Activated T-helper 17 cell treated with anti-CD3 and anti-CD28 coated beads, Interleukin-2, amount 50 U/mL, for 72 hours (primary cell): ENCODE measurements around the gene CDC14A. TPM values are rescaled to one million over a fixed set of nuclear protein-coding genes. Genes with fewer than 3 reads are reported as not detected.

Experiments
- ATAC-seq: fragments of 150-1000 bp; cut with Tn5 transposase; replicated peaks from 2 replicates; pipeline ENCODE4 v1.10.0; 2021; ENCODE audit warnings: mild to moderate bottlenecking, moderate library complexity
- H3K27ac Mint-ChIP-seq: one replicate; pipeline ENCODE4 v1.8.0; 2022; ENCODE audit warnings: mixed read lengths
- H3K27me3 Mint-ChIP-seq: one replicate; pipeline ENCODE4 v1.8.0; 2022; ENCODE audit warnings: mixed read lengths
- H3K36me3 Mint-ChIP-seq: one replicate; pipeline ENCODE4 v1.8.0; 2022; ENCODE audit warnings: low read depth, mild to moderate bottlenecking, mixed read lengths
- H3K4me1 Mint-ChIP-seq: one replicate; pipeline ENCODE4 v1.8.0; 2022; ENCODE audit warnings: mixed read lengths
- H3K4me3 Mint-ChIP-seq: one replicate; pipeline ENCODE4 v1.8.0; 2022; ENCODE audit warnings: mild to moderate bottlenecking, mixed read lengths
- H3K9me3 Mint-ChIP-seq: one replicate; pipeline ENCODE4 v1.8.0; 2022; ENCODE audit warnings: mixed read lengths
- total RNA-seq, 2 donors: library from RNA; stranded (reverse); gene quantifications; one replicate each; pipeline ENCODE4 v1.2.3, GENCODE V29; 2022

Gene CDC14A
- total RNA-seq, 2 donors from 2014 or later: 21.0 to 31.0 TPM

- H3K27ac Mint-ChIP-seq: peak overlapping the region; percentile 77
- no peaks in the 10 kb centered on the region for H3K27me3 Mint-ChIP-seq
- no peaks in the 10 kb centered on the region for H3K9me3 Mint-ChIP-seq
- peak overlapping the region; percentile 66 for H3K4me3 Mint-ChIP-seq
- peaks cover 25% of the 10 kb centered on the region for H3K4me1 Mint-ChIP-seq
- peaks cover 76% of the 10 kb centered on the region for H3K36me3 Mint-ChIP-seq
- peak; percentile 78 for ATAC-seq
These were observed 111.6 kb downstream of the CDC14A start for GRCh38 chr1:100463791-100464424.

GRCh38 chr1:100469578-100469977 is 117.3 kb downstream of the CDC14A start:
- ATAC-seq: no peak
- Mint-ChIP-seq H3K27me3 (no peaks in the 10 kb centered on the region), H3K36me3 (peaks cover 90% of the 10 kb centered on the region), H3K27ac (no peak overlapping the region), H3K4me3 (no peak overlapping the region), H3K9me3 (no peaks in the 10 kb centered on the region), H3K4me1 (peaks cover 15% of the 10 kb centered on the region)

GRCh38 chr1:100474834-100475233 is 122.5 kb downstream of the CDC14A start:
- H3K4me1 Mint-ChIP-seq: peaks cover 8% of the 10 kb centered on the region
- H3K4me3 Mint-ChIP-seq: no peak overlapping the region
- peaks cover 78% of the 10 kb centered on the region for H3K36me3 Mint-ChIP-seq
- H3K27me3 Mint-ChIP-seq: no peaks in the 10 kb centered on the region
- peak overlapping the region; percentile 65 for H3K27ac Mint-ChIP-seq
- ATAC-seq: no peak
- no peaks in the 10 kb centered on the region for H3K9me3 Mint-ChIP-seq

GRCh38 chr1:100476735-100477290 is 124.5 kb downstream of the CDC14A start:
- Mint-ChIP-seq H3K4me1 (peaks cover 6% of the 10 kb centered on the region), H3K27me3 (no peaks in the 10 kb centered on the region), H3K27ac (no peak overlapping the region), H3K4me3 (no peak overlapping the region), H3K9me3 (no peaks in the 10 kb centered on the region), H3K36me3 (peaks cover 81% of the 10 kb centered on the region)
- no peak for ATAC-seq

GRCh38 chr1:100478816-100479215 is 126.5 kb downstream of the CDC14A start:
- Mint-ChIP-seq H3K4me1 (peaks cover 4% of the 10 kb centered on the region), H3K4me3 (no peak overlapping the region), H3K9me3 (no peaks in the 10 kb centered on the region), H3K36me3 (peaks cover 83% of the 10 kb centered on the region), H3K27ac (peak overlapping the region; percentile 64), H3K27me3 (no peaks in the 10 kb centered on the region)
- no peak for ATAC-seq

GRCh38 chr1:100479620-100480338 is 127.5 kb downstream of the CDC14A start:
- ATAC-seq: no peak
- Mint-ChIP-seq H3K36me3 (peaks cover 83% of the 10 kb centered on the region), H3K4me1 (peaks cover 4% of the 10 kb centered on the region), H3K27me3 (no peaks in the 10 kb centered on the region), H3K4me3 (no peak overlapping the region), H3K27ac (no peak overlapping the region), H3K9me3 (no peaks in the 10 kb centered on the region)

GRCh38 chr1:100481303-100481702 is 129.0 kb downstream of the CDC14A start:
- Mint-ChIP-seq H3K27ac (peak overlapping the region; percentile 26), H3K9me3 (no peaks in the 10 kb centered on the region), H3K4me3 (no peak overlapping the region), H3K4me1 (peaks cover 4% of the 10 kb centered on the region), H3K36me3 (peaks cover 86% of the 10 kb centered on the region), H3K27me3 (no peaks in the 10 kb centered on the region)
- no peak for ATAC-seq

- Mint-ChIP-seq H3K4me1 (peaks cover 4% of the 10 kb centered on the region), H3K27ac (no peak overlapping the region), H3K36me3 (peaks cover 88% of the 10 kb centered on the region), H3K27me3 (no peaks in the 10 kb centered on the region), H3K4me3 (no peak overlapping the region), H3K9me3 (no peaks in the 10 kb centered on the region)
- ATAC-seq: no peak
These were observed 129.9 kb downstream of the CDC14A start for GRCh38 chr1:100482167-100482566.

- peaks cover 4% of the 10 kb centered on the region for H3K4me1 Mint-ChIP-seq
These were observed 130.4 kb downstream of the CDC14A start for GRCh38 chr1:100482748-100483147.

GRCh38 chr1:100483230-100483629 is 130.9 kb downstream of the CDC14A start:
- no peak for ATAC-seq
- Mint-ChIP-seq H3K9me3 (no peaks in the 10 kb centered on the region), H3K27me3 (no peaks in the 10 kb centered on the region), H3K36me3 (peaks cover 85% of the 10 kb centered on the region), H3K4me1 (peaks cover 4% of the 10 kb centered on the region), H3K27ac (no peak overlapping the region), H3K4me3 (no peak overlapping the region)

More at GRCh38 chr1:100482748-100483147, 130.4 kb downstream of the CDC14A start:
- Mint-ChIP-seq H3K27ac (no peak overlapping the region), H3K27me3 (no peaks in the 10 kb centered on the region), H3K9me3 (no peaks in the 10 kb centered on the region), H3K4me3 (no peak overlapping the region), H3K36me3 (peaks cover 87% of the 10 kb centered on the region)
- ATAC-seq: no peak

- Mint-ChIP-seq H3K9me3 (no peaks in the 10 kb centered on the region), H3K4me3 (no peak overlapping the region), H3K27me3 (no peaks in the 10 kb centered on the region), H3K27ac (peak overlapping the region; percentile 64), H3K36me3 (peaks cover 83% of the 10 kb centered on the region), H3K4me1 (no peaks in the 10 kb centered on the region)
- ATAC-seq: no peak
These were observed 133.6 kb downstream of the CDC14A start for GRCh38 chr1:100485855-100486258.

- H3K27ac Mint-ChIP-seq: peak overlapping the region; percentile 49
- H3K36me3 Mint-ChIP-seq: peaks cover 75% of the 10 kb centered on the region
- H3K9me3 Mint-ChIP-seq: no peaks in the 10 kb centered on the region
- H3K4me3 Mint-ChIP-seq: no peak overlapping the region
- no peak for ATAC-seq
- no peaks in the 10 kb centered on the region for H3K27me3 Mint-ChIP-seq
- peaks cover 11% of the 10 kb centered on the region for H3K4me1 Mint-ChIP-seq
These were observed 142.2 kb downstream of the CDC14A start for GRCh38 chr1:100494393-100495084.

GRCh38 chr1:100496896-100497295 is 144.6 kb downstream of the CDC14A start:
- peak overlapping the region; percentile 49 for H3K27ac Mint-ChIP-seq
- H3K4me1 Mint-ChIP-seq: peaks cover 11% of the 10 kb centered on the region
- ATAC-seq: no peak
- no peaks in the 10 kb centered on the region for H3K9me3 Mint-ChIP-seq
- no peaks in the 10 kb centered on the region for H3K27me3 Mint-ChIP-seq
- H3K4me3 Mint-ChIP-seq: no peak overlapping the region
- peaks cover 92% of the 10 kb centered on the region for H3K36me3 Mint-ChIP-seq

GRCh38 chr1:100497796-100498195 is 145.5 kb downstream of the CDC14A start:
- Mint-ChIP-seq H3K9me3 (no peaks in the 10 kb centered on the region), H3K4me1 (peaks cover 11% of the 10 kb centered on the region), H3K27me3 (no peaks in the 10 kb centered on the region), H3K27ac (peak overlapping the region; percentile 49), H3K4me3 (no peak overlapping the region), H3K36me3 (peaks cover 96% of the 10 kb centered on the region)
- no peak for ATAC-seq
